GM18868 (cell line): ENCODE results near the gene UBQLN1.
"Not testable (repeated sequence)": the region's sequence is repeated elsewhere in the genome, so short reads cannot be mapped to it uniquely, and the experiment has no call there.

Experiments
- ATAC-seq: cut with Tn5 transposase; IDR thresholded peaks from one replicate; pipeline ENCODE4 v1.9.1; 2021; ENCODE audit warnings: mild to moderate bottlenecking, moderate library complexity; ENCODE audit not compliant: unreplicated experiment

Gene UBQLN1

GRCh38 chr9:83707768-83708514 is at the start of gene UBQLN1:
Gene UBQLN1, minus strand, starts transcription at chr9:83707958. Its CDS starts 279 bp downstream, at chr9:83707679.
- ATAC-seq, result peak; percentile 73

- peak; percentile 87 for ATAC-seq
These were observed 46.7 kb upstream of the UBQLN1 start for GRCh38 chr9:83754383-83754977.

GRCh38 chr9:83749706-83750105 is 41.9 kb upstream of the UBQLN1 start:
- ATAC-seq, result peak; percentile 67

GRCh38 chr9:83744206-83744605 is 36.4 kb upstream of the UBQLN1 start:
- no peak for ATAC-seq

- no peak for ATAC-seq
These were observed 26.0 kb upstream of the UBQLN1 start for GRCh38 chr9:83733739-83734138.

GRCh38 chr9:83728591-83729368 is 21.0 kb upstream of the UBQLN1 start:
- not testable (repeated sequence) for ATAC-seq

GRCh38 chr9:83724436-83724835 is 16.7 kb upstream of the UBQLN1 start:
- ATAC-seq, result no peak

GRCh38 chr9:83722726-83723495 is 15.2 kb upstream of the UBQLN1 start:
- no peak for ATAC-seq

GRCh38 chr9:83721509-83721908 is 13.8 kb upstream of the UBQLN1 start:
- ATAC-seq, result no peak

- ATAC-seq, result no peak
These were observed 8.0 kb upstream of the UBQLN1 start for GRCh38 chr9:83715794-83716193.

GRCh38 chr9:83715221-83715620 is 7.5 kb upstream of the UBQLN1 start:
- ATAC-seq, result no peak

GRCh38 chr9:83714329-83714728 is 6.6 kb upstream of the UBQLN1 start:
- ATAC-seq, result peak; percentile 72

GRCh38 chr9:83708515-83709158 is 879 bp upstream of the UBQLN1 start:
- peak; percentile 60 for ATAC-seq

GRCh38 chr9:83707518-83707767 is 315 bp downstream of the UBQLN1 start:
- ATAC-seq, result peak; percentile 49

GRCh38 chr9:83706676-83707517 is 861 bp downstream of the UBQLN1 start:
- peak; percentile 13 for ATAC-seq

GRCh38 chr9:83705219-83705651 is 2.5 kb downstream of the UBQLN1 start:
- not testable (repeated sequence) for ATAC-seq

GRCh38 chr9:83701769-83702168 is 6.0 kb downstream of the UBQLN1 start:
- ATAC-seq, result no peak

GRCh38 chr9:83701286-83701685 is 6.5 kb downstream of the UBQLN1 start:
- ATAC-seq, result peak; percentile 52

- ATAC-seq, result no peak
These were observed 8.1 kb downstream of the UBQLN1 start for GRCh38 chr9:83699615-83700014.
